Loucy (cell line): ENCODE results near the gene INKA1.
"Not testable (repeated sequence)": the region's sequence is repeated elsewhere in the genome, so short reads cannot be mapped to it uniquely, and the experiment has no call there.

Experiments
- CTCF ChIP-seq: fragments of 200-600 bp; sonication (generic); conservative IDR thresholded peaks from 2 replicates; pipeline ENCODE4 v1.5.1; 2014; ENCODE audit warnings: mild to moderate bottlenecking, antibody characterized with exemption, low read length
- EZH2phosphoT487 ChIP-seq: fragments of 200-600 bp; IDR thresholded peaks from 2 replicates; pipeline ENCODE4 v1.6.1; 2018; ENCODE audit warnings: antibody characterized with exemption, mild to moderate bottlenecking, moderate library complexity, borderline replicate concordance

DNA sequence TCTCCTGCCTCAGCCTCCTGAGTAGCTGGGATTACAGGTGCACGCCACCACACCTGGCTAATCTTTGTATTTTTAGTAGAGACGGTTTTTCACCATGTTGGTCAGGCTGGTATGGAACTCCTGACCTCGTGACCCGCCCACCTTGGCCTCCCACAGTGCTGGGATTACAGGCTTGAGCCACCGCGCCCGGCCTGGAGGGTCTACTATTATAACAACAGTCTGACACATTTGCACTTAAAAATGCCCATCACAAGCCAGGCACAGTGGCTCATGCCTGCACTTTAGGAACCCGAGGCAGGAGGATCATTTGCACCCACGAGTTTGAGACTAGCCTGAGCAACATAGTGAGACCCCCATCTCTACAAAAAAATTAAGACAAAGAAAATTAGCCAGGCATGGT lies 20.8 kb upstream of the INKA1 start:
- TF ChIP-seq CTCF, EZH2phosphoT487: not testable (repeated sequence)
